Stomach (tissue), 9 donors: Measurements from ENCODE around the gene EHD1. TPM values are rescaled to one million over a fixed set of nuclear protein-coding genes. Genes with fewer than 3 reads are reported as not detected.

Source experiments
- DNase-seq, 2 donors: peaks; one replicate each; pipeline versions ENCODE4 v3.0.0 to v3.0.0-alpha.2; 2013 to 2019
- H3K27ac ChIP-seq, 5 donors: fragments of 200-600 bp in 4 of 5; sonication (generic) in 4 of 5; one replicate each; pipeline ENCODE4 v1.5.1; 2013 to 2019; ENCODE audit warnings: mild to moderate bottlenecking in 1 of 5, moderate library complexity in 1 of 5
- H3K27me3 ChIP-seq, 3 donors: fragments of 200-600 bp; sonication (generic); one replicate each; pipeline ENCODE4 v1.5.1; 2017 to 2019; ENCODE audit warnings: mixed run types in 1 of 3
- H3K36me3 ChIP-seq, 4 donors: fragments of 200-600 bp; sonication (generic); 1 replicate in 3 of 4; 2 replicates in 1 of 4; pipeline ENCODE4 v1.5.1; 2016 to 2019
- H3K4me1 ChIP-seq, 4 donors: fragments of 200-600 bp; sonication (generic); one replicate each; pipeline ENCODE4 v1.5.1; 2016 to 2019
- H3K4me3 ChIP-seq, 4 donors: fragments of 200-600 bp; sonication (generic) in 3 of 4; one replicate each; pipeline ENCODE4 v1.5.1; 2016 to 2019; ENCODE audit warnings: mild to moderate bottlenecking in 1 of 4
- H3K9me3 ChIP-seq, 4 donors: fragments of 200-600 bp; sonication (generic); one replicate each; pipeline ENCODE4 v1.5.1; 2016 to 2019
- EP300 ChIP-seq: sonication (generic); formaldehyde crosslinking; IDR thresholded peaks from one replicate; pipeline ENCODE4 v1.6.1; 2017; ENCODE audit warnings: antibody characterized with exemption
- POLR2A ChIP-seq, 4 donors: fragments of 450-650 bp; IDR thresholded peaks; one replicate each; pipeline ENCODE4 v1.6.1; 2016; ENCODE audit warnings: antibody characterized with exemption in 4 of 4, control low read depth in 2 of 4, mild to moderate bottlenecking in 1 of 4, moderate library complexity in 1 of 4
- POLR2AphosphoS5 ChIP-seq, 3 donors: sonication (generic); formaldehyde crosslinking; IDR thresholded peaks; one replicate each; pipeline ENCODE4 v1.6.1; 2016; ENCODE audit warnings: antibody characterized with exemption in 3 of 3
- WGBS, 5 donors: extraction: QIAGEN DNeasy Blood & Tissue Kit in 3 of 5; methylation state at CpG; one replicate each; pipeline versions ENCODE4 v1.1.5 to v1.1.7; 2013 to 2018; 5-methylcytosine and 5-hydroxymethylcytosine counted together
- intact Hi-C: fragments of 100-400 bp; cut with DNase I; formaldehyde crosslinking; loops from one replicate; pipeline ENCODE4 v1.15.1; 2023; ENCODE audit warnings: low total_unique reads
- polyA plus RNA-seq, 3 donors: library from polyadenylated mRNA; stranded (reverse); fragments of 200-250 nt; gene quantifications; one replicate each; pipeline ENCODE4 v1.2.3, GENCODE V29; 2013
- total RNA-seq, 5 donors: library from RNA; depleted of rRNA; stranded (reverse); fragments of >200 nt; gene quantifications; one replicate each; pipeline versions ENCODE4 v1.1.0 to v1.2.3, GENCODE V29; 2014 to 2016
- TF ChIP-seq, protein P1 (sequence below), 7 experiments: fragments of 450-650 bp in 4 of 7; fragments of 200-600 bp in 3 of 7; sonication (generic) in 3 of 7; IDR thresholded peaks; one replicate each; pipeline ENCODE4 v1.5.1; 2016 to 2019; ENCODE audit warnings: antibody characterized with exemption in 7 of 7, control low read depth in 2 of 7, mild to moderate bottlenecking in 1 of 7
- donor health status: healthy with polysubstance abuse.
- donor health status: Bipolar disorder and iron deficiency.
- donor health status: healthy.

EHD1 gene
- total and polyA plus RNA-seq, 8 donors: 17.9 to 160 (median 37.5) TPM

DNA sequence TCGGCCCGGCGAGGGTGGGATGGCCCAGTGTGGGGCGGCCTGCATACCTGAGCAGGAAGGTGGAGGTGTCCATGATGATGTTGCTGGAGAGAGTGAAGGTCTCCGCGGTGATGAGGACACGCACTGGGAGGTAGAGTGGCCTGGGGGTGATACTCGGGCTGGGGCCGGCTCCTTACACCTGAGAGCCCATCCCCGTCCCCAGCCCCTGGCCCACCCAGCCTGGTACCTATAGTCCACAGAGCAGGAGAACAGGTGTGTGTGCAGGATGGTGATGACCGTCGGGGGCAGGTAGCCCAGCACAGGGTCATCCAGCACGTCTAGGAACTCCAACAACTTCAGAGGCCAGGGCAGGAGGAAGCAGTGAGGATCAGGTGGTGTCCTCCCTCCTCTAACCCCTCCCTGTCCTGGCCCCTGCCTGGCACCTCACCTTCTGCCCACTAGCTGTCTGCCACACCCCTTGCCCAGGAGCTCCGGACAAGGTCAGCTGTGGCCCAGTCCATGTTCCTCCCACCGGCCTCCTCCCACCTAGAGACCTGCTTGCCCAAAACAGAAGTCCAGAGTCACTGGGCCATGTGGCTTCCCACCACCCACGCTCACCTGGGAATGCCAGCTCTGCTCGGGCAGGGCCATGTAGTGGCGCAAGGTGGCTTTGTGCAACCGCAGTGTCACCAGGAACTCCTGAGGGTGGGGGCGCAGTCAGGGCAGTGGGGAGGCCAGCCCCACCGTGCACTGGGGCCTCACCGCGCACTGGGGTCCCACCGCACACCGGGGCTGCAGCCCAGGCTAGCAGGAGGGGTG is 27.3 kb upstream of the EHD1 start:
- 90 to 94% (median 91%) methylated on average over 12 to 25 of the region's 25 CpGs for WGBS, 5 donors
- Histone ChIP-seq H3K27me3 (no peaks in the 10 kb centered on the region), H3K9me3 (no peaks in the 10 kb centered on the region), H3K27ac (no peak overlapping the region), H3K4me3 (no peak overlapping the region), H3K36me3 (peaks cover 86 to 100% (median 100%) of the 10 kb centered on the region in 4 donors), H3K4me1 (no peaks in the 10 kb centered on the region)
- intact Hi-C loops: no loop called here
- TF ChIP-seq EP300 (no peak), POLR2A (IDR thresholded peaks at IDR 0.05) (no peak), POLR2AphosphoS5 (IDR thresholded peaks at IDR 0.05) (no peak)
- TF ChIP-seq, protein P1, sequence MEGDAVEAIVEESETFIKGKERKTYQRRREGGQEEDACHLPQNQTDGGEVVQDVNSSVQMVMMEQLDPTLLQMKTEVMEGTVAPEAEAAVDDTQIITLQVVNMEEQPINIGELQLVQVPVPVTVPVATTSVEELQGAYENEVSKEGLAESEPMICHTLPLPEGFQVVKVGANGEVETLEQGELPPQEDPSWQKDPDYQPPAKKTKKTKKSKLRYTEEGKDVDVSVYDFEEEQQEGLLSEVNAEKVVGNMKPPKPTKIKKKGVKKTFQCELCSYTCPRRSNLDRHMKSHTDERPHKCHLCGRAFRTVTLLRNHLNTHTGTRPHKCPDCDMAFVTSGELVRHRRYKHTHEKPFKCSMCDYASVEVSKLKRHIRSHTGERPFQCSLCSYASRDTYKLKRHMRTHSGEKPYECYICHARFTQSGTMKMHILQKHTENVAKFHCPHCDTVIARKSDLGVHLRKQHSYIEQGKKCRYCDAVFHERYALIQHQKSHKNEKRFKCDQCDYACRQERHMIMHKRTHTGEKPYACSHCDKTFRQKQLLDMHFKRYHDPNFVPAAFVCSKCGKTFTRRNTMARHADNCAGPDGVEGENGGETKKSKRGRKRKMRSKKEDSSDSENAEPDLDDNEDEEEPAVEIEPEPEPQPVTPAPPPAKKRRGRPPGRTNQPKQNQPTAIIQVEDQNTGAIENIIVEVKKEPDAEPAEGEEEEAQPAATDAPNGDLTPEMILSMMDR (IDR thresholded peaks at IDR 0.05): no peak
- no peak for DNase-seq

DNA sequence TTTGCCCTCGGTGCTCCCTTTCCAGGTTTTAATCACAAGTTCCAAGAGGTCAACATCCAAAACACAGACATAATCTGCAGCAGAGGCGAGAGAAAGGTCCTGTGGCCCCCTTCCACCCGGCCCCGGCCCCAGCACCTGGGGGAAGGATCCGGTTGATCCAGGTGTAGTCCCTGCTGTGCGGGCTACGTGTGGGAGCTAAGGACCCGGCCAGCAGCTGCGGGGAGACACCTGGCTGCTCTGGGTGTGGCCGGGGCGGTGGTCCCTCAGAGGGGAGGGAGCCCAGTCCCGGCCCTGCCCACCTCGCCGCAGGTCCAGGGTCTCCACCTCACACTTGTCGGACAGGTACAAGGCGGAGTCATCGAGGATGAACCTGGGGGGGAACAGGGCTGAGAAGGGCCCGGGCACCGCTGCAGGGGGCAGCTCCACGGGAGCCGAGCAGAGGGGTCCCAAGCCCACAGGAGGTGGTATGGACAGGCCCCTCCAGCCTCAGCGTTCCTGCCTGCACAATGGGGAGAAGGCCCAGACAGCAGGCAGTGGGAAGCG is 24.9 kb upstream of the EHD1 start:
- Histone ChIP-seq H3K9me3 (no peaks in the 10 kb centered on the region), H3K4me1 (no peaks in the 10 kb centered on the region), H3K27me3 (no peaks in the 10 kb centered on the region), H3K36me3 (peaks cover 83 to 100% (median 100%) of the 10 kb centered on the region in 4 donors), H3K4me3 (no peak overlapping the region), H3K27ac (no peak overlapping the region)
- TF ChIP-seq, protein P1 (IDR thresholded peaks at IDR 0.05): no peak
- TF ChIP-seq POLR2AphosphoS5 (IDR thresholded peaks at IDR 0.05): no peak
- TF ChIP-seq EP300: no peak
- no peak for TF ChIP-seq POLR2A (IDR thresholded peaks at IDR 0.05)
- intact Hi-C loops: no loop called here
- DNase-seq: no peak
- 88 to 94% (median 92%) methylated on average over 15 to 23 of the region's 23 CpGs for WGBS, 5 donors

DNA sequence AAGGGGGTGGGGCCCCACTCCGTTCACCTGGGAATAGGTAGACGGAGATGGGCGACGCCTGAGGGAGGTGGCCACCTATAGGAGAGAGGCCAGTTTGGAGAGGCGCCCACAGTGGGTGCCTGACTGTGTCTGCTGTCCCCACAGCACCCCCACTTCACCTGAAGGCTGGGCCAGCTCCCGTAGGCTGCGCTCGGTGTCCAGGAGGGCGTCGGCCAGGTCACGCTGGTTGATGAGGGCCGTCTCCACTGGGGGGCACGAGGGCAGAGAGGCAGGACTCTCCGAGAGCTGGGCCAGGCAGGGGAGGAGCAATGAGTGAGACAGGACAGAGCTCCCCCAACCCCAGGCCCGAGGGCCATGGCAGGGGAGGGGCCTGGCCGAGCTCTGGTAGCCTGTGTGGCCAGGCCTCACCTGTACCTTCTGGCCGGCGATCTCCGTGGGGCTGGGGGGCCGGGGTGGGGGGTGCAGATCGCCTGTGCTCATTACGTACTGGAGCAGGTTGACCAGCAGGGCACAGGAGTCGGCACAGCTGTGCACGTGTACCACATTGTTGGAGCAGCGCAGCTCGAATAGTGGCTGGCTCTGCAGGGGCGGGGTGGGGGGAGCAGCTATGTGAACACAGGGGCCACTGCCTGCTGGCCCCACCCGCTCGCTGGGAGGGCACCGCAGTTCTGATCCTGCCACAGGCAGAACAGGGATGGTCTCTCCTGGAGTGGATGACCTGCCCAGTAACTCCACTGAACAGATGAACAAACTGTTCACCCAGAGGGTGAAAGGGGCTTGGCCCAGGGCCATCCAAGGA is 23.9 kb upstream of the EHD1 start:
- no peak overlapping the region for H3K27ac ChIP-seq
- 86 to 89% (median 88%) methylated on average over 10 to 30 of the region's 30 CpGs for WGBS, 5 donors
- no peaks in the 10 kb centered on the region for H3K27me3 ChIP-seq
- H3K4me3 ChIP-seq: no peak overlapping the region
- H3K9me3 ChIP-seq: no peaks in the 10 kb centered on the region
- no peaks in the 10 kb centered on the region for H3K4me1 ChIP-seq
- intact Hi-C loops: no loop called here
- TF ChIP-seq POLR2AphosphoS5 (IDR thresholded peaks at IDR 0.05): no peak
- TF ChIP-seq, protein P1 (IDR thresholded peaks at IDR 0.05): no peak
- TF ChIP-seq EP300: no peak
- TF ChIP-seq POLR2A (IDR thresholded peaks at IDR 0.05): no peak
- DNase-seq: no peak
- peaks cover 87 to 100% (median 100%) of the 10 kb centered on the region in 4 donors for H3K36me3 ChIP-seq

GRCh38 chr11:64900774-64901173 is 22.4 kb upstream of the EHD1 start:
- Histone ChIP-seq H3K27ac (no peak overlapping the region), H3K4me1 (no peaks in the 10 kb centered on the region), H3K9me3 (no peaks in the 10 kb centered on the region), H3K27me3 (no peaks in the 10 kb centered on the region), H3K4me3 (no peak overlapping the region), H3K36me3 (peaks cover 74 to 100% (median 100%) of the 10 kb centered on the region in 4 donors)
- intact Hi-C loops: no loop called here
- DNase-seq: no peak
- 92 to 95% (median 95%) methylated on average over 16 to 17 of the region's 17 CpGs for WGBS, 5 donors
- no peak for TF ChIP-seq EP300
- no peak for TF ChIP-seq POLR2A (IDR thresholded peaks at IDR 0.05)
- TF ChIP-seq POLR2AphosphoS5 (IDR thresholded peaks at IDR 0.05): no peak
- TF ChIP-seq, protein P1 (IDR thresholded peaks at IDR 0.05): no peak
